Stimulated activated naive CD4-positive, alpha-beta T cell treated with Interleukin-2 at 50 U/mL for 16 hours (primary cell): ENCODE results near the gene DHTKD1.
A peak's percentile ranks its signal among the peaks of the same experiment; 100 is the strongest.

Experiments used
- DNase-seq: peaks from one replicate; lab custom pipeline; 2025; lab: John Stamatoyannopoulos, UW

Gene DHTKD1, protein sequence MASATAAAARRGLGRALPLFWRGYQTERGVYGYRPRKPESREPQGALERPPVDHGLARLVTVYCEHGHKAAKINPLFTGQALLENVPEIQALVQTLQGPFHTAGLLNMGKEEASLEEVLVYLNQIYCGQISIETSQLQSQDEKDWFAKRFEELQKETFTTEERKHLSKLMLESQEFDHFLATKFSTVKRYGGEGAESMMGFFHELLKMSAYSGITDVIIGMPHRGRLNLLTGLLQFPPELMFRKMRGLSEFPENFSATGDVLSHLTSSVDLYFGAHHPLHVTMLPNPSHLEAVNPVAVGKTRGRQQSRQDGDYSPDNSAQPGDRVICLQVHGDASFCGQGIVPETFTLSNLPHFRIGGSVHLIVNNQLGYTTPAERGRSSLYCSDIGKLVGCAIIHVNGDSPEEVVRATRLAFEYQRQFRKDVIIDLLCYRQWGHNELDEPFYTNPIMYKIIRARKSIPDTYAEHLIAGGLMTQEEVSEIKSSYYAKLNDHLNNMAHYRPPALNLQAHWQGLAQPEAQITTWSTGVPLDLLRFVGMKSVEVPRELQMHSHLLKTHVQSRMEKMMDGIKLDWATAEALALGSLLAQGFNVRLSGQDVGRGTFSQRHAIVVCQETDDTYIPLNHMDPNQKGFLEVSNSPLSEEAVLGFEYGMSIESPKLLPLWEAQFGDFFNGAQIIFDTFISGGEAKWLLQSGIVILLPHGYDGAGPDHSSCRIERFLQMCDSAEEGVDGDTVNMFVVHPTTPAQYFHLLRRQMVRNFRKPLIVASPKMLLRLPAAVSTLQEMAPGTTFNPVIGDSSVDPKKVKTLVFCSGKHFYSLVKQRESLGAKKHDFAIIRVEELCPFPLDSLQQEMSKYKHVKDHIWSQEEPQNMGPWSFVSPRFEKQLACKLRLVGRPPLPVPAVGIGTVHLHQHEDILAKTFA

DNA sequence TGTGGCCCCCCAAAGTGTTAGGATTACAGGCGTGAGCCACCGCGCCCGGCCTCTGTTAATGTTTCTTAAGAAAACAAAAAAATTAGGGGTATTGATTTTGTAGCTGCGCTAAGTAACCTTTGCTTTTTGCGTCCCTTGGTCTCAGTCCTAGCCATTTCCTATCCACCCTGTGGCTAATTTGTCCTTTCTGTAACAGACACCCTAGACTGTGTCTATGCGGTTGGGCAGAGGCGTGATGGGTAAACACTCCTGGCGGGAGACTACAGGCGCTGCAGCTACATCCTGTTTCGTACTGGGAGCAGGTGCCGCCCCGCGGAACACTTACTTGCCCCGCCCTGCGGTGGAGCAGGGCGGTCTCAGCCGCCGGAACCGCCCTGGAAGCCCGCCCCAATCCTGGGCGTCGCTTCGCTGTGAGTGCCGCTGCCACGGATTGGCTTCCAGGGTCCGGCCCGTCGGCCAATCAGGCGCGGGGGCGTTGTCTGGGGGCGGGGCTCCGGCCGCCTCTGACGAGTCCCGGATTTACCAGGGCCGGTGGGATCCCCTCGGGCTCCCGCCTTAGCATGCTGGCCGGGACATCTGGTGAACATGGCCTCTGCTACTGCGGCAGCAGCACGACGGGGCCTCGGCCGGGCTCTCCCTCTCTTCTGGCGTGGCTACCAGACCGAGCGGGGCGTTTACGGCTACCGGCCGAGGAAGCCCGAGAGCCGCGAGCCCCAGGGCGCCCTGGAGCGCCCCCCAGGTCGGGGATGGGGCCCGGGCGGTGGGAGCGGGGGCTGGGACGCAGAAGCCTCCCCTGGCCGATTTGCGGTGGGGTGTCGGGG, at the start of gene DHTKD1:
DHTKD1 (plus strand) TSS at position 506 of the 821 bp plus-strand sequence; CDS start at position 586, 80 bp downstream.
- DNase-seq = peak; percentile 98

DNA sequence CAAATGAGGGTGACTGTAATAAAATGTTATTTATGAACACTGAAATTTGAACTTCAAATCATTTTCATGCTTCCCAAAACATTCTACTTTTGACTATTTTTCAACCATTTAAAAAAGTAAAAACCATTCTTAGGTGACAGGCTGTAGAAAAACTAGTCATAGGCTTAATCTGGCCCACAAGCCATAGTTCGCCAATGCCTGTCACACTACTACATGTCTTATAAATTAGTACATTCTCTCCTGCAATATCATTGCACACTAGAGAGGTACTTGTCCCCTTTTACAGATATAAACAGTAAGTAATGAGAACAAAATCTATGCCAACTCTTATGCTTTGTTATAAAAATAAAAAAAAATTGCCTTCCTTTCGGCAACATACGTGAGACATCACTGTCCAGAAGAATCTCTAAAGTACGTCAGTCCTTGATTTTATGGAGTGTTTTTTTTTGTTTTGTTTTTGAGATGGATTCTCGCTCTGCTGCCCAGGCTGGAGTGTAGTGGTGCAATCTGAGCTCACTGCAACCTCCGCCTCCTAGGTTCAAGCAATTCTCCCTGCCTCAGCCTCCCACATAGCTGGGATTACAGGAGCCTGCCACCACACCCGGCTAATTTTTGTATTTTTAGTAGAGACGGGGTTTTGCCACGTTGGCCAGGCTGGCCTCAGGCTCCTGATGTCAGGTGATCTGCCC, 49.3 kb upstream of the DHTKD1 start:
- DNase-seq = no peak

DNA sequence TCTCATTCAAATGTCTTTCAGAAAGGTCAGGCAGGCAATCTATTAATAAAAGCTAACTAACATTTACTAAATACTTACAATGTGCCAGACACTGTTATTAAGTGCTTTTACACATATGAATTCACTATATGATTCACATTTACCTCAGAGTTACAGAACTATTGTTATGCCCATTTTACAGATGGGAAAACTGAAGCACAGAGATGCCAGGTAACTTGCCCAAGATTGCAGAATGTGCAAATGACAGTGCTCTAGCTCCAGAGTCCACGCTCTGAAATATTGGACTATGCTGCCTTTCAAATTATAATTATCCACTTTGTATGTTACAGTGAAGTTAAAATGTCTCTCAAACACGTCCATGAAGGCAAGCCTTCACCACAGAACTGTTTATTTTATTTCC, 48.2 kb upstream of the DHTKD1 start:
- DNase-seq = no peak

DNA sequence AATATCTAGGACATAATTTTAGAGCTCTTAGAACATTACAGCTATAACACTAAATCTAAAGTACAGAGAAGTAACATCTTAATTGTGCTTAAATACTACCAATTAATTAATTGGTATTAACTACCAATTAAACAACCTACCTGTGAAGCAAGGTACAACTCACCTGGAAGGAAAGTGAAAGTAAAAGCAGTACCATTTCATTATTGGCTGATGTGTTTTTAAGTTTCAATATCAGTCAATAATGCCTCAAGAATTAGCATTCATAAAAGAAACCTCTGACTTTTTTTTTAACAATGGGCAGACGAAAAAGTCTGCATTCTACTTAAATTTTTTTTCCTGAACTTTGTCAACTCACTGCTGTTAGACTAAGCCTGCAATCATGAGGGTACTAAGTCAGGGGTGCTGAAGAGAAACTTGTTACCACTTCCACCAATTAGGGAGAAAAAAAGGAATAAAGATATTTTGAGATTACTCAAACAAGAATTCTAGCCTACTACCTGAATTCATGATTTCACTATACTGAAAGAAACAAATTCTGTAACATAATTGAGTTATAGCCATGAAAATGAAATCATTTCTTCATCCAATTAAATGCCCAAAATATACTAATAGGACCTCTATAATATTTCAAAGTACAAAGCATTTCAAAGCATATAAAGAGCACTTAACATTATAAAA, 46.0 kb upstream of the DHTKD1 start:
- DNase-seq = no peak

DNA sequence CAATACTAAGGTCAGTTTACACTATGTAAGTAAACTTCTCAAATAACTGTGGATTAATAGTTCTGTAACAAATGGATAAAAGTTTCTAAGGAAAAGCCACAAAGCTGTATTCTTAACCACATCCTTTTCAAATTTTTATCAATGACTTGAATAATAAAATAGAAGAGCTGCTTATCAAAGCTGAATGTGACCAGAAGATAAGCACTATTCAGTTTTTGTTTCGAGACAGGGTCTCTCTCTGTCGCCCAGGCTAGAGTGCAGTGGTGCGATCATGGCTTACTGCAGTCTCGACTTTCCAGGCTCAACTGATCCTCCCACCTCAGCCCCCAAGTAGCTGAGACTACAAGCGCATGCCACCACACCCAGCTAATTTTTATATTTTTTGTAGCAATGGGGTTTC, 43.2 kb upstream of the DHTKD1 start:
- no peak for DNase-seq

DNA sequence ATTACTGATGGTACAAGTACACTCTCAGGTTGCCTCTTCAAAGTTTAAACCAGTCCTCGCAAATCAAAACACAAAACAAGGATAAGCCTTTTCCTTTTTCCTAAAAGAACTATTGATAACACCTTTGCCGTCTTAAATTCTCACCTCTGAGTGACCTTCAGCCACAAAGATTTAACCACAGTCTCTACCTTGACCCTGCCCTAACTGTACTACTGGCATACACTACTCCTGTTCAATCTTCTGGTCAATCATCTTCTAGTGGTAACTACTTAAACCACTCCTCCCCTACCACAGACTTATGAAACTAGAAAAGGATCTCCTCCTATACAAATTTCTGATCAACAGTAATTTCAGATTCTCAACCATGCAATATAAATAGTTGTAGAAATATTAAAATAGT, 41.2 kb upstream of the DHTKD1 start:
- DNase-seq = no peak

DNA sequence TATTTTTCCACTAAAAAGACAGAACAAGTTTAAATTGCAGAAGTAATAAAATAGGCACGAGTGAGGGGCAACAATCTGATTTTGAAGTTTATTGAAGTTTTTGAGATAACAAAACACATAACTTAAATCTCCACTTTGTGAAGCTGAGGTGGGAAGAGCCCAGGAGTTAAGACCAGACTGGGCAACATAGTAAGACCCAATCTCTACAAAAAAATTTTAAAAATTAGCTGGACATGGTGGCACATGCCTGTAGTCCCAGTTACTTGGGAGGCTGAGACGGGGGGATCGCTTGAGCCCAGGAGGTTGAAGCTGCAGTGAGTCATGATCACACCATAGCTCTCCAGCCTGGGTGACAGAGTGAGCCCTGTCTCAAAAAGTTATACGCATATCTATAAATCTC, 37.4 kb upstream of the DHTKD1 start:
- no peak for DNase-seq

DNA sequence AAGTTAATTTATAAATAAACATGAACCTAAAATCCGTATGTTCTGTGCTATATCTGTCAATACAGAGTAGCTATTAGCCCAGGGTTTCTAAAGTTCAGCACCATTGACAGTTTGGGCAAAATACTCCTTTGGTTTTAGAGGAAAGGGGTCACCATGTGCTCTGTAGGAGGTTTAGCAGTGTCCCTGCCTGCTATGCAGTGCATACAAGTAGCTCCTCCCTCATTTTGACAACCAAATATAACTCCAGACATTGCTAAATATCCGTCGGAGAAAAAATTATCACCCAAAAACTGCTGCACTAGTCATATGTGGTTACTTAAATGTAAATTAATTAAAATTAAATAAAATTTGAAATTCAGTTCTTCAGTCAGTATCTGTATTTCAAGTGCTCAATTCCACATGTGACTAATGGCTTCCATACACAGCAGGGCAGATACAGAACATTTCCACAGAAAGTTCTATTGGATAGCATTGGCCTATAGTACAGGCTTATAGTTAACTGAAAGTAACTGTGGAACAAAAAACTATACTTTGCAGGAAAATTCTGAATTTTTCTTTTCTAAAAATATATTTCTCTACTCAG, 32.6 kb upstream of the DHTKD1 start:
- DNase-seq = no peak

DNA sequence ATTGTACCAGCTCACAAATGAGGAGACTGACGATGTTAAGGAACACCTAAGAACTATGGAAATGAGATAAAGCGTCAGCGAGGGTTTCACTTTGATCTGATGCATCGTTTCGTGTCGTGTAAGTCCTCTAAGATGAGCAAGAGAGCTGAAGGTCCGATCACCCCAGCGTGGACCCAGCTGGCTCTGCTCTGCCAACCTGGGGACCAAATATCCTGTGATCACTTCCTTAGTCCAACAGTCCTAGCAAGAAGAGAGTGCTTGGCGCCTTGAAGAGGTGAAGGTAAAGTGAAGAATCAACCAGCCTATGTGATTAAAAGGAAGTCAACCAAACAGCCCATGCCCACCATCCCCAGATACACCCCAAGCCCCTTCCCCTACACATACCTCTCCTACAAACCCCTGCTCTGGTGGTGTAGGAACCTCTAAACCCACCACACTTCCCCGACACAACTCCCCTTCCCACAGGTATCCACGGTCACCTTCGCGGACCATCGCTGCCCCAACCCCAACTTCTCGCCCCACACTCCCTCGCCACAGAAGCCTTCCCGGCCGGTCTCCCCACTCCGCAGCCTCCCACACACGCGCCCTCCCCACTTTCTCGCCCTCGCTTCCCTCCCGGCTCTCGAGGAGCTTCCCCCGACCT, 26.9 kb upstream of the DHTKD1 start:
- DNase-seq = peak; percentile 16

DNA sequence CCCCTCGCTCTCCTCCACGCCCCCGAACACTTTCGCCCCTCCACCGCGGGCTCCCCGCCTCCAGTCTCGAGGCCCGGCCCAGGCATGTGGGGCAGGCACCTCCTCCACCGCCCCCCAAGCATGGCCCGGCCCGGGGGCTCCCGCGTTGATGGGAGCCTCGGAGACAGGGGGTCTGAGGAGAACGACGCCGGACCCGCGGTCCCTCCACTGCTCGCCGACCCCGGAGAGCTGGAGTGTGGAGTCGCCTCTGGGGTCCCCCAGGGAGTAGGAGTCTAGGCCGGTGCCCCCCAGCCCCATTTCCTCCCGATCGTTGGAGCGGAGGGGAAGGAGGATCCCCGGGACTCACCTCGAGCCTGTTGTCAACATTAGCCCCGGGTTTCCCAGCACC, 26.4 kb upstream of the DHTKD1 start:
- DNase-seq = peak; percentile 52

DNA sequence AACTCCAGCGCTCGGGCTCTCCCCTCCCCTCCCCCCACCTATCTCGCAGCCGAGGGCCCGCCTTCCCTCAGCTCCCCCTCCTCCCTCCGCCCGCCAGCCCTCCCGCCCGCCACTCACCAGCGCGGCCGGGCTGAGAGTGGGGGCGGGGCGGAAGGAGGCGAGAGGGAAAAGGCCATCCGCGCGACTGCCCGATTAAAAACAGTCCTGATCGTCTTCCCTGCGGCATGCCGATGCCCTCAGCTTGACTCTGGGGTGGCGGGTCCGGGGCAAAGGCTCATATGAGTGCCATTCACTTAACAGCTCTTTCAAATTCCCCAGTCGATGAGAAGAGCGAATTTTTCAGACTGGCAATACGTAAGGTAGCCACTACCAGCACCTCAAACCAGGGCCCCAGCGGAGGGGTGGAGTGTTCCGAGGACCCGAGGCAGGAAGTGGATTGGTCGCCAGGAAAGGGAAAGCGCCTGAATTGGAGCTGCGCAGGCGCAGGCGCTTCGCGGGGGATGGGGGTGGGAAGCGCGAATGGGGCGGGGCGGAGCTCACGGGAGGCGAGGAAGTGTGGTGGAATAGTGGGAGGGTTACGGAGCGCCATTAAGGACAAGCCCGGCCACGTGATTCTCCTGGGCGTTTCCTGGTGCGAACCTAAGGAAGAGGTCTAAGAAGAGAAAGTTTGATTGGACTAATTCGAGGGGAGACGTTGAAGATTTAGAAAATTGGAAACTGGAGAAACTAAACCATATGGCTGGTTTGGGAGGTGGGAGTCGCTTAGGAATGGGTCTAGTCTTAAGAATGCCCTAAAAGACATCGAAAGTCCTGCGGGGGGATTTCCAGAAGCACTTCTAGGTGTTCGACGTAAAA, 25.7 kb upstream of the DHTKD1 start, which contains the start of gene UPF2:
UPF2 (minus strand) TSS at position 13 of the 855 bp plus-strand sequence. CDS start 7,386 bp downstream, outside the sequence.
- DNase-seq = peak; percentile 96

DNA sequence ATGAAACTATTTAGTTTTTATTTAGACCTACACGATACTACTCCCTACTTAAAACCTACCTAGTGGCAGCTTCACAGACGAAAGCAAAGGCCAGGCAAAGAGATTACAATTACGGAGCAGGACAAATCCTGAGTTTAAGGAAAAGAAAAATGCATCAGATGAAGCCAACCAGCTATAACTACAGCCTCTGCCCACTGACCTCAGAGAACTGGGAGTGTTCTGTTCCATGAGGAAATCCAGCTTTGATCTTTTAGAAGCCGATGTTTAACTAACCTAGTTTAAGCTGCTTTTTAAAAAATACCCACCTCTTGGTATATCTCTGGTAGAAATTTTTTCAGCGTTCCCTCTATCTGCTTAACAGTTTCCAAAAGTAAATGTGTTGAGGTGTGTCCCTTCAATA, 23.2 kb upstream of the DHTKD1 start:
- DNase-seq = no peak

DNA sequence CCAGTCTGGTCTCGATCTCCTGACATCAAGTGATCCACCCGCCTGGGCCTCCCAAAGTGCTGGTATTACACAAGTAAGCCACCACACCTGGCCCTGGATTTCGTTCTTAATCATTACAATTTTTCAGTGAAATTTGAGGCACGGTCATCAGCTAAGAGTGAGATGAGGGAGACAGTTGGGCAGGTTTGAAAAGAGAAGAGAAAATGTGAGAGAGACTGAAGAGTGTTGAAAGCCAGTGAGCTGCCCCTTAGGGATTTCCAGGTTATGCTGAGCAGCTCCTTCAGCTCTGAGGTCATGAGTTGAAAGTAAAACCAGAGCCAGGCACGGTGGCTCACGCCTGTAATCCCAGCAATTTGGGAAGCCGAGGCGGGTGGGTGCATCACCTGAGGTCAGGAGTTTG, 20.2 kb upstream of the DHTKD1 start:
- no peak for DNase-seq

DNA sequence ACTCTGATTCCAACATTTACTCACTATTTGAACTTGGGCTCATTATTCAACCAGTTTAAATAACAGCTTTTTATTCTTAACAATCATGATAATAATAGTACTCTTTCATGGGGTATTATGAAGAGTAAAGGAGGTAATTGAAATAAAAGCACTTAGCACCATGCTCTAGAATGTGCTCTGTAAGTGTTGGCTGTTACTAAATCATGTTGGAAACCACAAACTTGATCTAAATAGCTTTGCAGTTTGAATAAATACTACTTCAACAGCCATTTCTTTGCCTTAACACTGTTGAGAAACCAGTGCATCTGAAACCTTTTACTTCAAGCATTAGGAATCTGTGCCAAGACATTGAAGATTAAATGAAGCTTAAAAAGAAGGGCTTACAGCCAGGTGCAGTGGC, 18.2 kb upstream of the DHTKD1 start:
- DNase-seq = no peak

DNA sequence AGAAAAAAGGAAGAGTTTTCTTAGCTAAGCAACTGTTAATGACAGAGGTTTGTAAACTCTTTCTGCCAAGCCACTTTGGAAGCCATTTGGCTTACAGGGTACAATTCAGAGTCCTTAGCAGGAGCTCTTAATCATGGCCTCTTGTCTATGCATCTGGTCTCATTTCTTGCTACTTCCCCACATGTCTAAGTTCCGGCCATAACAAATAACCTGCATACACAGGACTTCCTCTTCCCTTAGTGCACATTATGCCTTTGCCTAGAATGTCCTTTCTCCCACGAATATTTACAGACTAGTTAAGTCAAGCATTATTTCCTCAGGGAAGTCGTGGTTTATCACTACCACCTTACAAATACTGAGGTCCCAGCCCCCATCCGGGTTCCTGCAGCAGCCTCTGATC, 17.5 kb upstream of the DHTKD1 start:
- DNase-seq = no peak

DNA sequence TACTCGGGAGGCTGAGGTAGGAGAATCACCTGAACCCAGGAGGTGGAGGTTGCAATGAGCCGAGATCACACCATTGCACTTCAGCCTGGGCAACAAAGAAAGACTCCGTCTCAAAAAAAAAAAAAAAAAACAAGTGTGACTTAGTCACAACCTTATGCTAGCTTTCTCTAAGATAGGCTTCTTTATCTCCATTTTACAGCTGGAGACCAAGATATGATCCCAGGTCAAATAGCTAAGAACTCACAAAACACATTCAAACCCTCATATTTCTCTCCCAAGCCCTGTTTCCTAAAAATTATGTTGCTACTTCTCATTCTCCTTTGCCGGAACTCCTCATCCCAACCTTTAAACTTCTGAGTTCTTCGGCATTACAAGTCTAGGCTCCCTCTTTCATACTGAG, 13.0 kb upstream of the DHTKD1 start:
- DNase-seq = no peak

DNA sequence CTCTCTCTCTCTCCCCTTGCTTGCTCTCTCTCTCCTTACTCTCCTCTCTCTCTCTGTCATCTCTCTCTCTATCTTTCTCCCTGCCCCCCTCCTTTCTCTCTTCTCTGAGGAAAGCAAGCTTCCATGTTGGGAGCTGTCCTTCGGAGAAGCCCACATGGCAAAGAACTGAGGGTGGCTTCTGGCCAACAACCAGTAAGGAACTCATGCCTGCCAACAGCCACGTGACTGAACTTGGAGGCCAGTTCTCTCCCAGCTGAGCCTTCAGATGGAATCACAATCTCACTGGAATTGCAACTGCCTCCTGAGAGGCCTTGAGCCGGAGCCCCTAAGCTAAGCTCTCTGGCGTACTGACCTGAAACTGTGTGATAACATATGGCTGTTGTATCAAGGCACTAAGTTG, 12.0 kb upstream of the DHTKD1 start:
- no peak for DNase-seq

DNA sequence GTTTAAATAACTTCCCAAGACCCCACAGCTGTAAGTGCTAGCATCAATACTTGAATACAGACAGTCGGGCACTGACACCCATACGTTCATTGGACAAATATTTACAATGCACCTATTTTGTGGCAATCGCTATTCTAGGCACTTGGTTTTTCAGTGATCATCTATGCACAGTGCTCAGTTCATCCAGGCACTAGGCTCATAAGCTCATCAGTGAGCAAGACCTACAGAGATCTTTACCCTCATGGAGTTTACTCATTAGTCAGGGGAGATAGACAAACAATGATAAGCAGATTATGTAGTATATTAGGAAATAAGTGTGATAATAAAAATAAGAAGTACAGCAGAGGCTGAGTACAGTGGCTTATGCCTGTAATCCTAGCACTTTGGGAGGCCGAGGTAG, 7.6 kb upstream of the DHTKD1 start:
- DNase-seq = no peak
